GM18502 (cell line): ENCODE data around the gene ELAC2.
A peak's percentile ranks its signal among the peaks of the same experiment; 100 is the strongest.

ENCODE experiments used
- ATAC-seq: cut with Tn5 transposase; IDR thresholded peaks from one replicate; pipeline ENCODE4 v1.9.1; 2021; ENCODE audit warnings: mild to moderate bottlenecking; ENCODE audit not compliant: unreplicated experiment, poor library complexity

Gene ELAC2, protein sequence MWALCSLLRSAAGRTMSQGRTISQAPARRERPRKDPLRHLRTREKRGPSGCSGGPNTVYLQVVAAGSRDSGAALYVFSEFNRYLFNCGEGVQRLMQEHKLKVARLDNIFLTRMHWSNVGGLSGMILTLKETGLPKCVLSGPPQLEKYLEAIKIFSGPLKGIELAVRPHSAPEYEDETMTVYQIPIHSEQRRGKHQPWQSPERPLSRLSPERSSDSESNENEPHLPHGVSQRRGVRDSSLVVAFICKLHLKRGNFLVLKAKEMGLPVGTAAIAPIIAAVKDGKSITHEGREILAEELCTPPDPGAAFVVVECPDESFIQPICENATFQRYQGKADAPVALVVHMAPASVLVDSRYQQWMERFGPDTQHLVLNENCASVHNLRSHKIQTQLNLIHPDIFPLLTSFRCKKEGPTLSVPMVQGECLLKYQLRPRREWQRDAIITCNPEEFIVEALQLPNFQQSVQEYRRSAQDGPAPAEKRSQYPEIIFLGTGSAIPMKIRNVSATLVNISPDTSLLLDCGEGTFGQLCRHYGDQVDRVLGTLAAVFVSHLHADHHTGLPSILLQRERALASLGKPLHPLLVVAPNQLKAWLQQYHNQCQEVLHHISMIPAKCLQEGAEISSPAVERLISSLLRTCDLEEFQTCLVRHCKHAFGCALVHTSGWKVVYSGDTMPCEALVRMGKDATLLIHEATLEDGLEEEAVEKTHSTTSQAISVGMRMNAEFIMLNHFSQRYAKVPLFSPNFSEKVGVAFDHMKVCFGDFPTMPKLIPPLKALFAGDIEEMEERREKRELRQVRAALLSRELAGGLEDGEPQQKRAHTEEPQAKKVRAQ

DNA sequence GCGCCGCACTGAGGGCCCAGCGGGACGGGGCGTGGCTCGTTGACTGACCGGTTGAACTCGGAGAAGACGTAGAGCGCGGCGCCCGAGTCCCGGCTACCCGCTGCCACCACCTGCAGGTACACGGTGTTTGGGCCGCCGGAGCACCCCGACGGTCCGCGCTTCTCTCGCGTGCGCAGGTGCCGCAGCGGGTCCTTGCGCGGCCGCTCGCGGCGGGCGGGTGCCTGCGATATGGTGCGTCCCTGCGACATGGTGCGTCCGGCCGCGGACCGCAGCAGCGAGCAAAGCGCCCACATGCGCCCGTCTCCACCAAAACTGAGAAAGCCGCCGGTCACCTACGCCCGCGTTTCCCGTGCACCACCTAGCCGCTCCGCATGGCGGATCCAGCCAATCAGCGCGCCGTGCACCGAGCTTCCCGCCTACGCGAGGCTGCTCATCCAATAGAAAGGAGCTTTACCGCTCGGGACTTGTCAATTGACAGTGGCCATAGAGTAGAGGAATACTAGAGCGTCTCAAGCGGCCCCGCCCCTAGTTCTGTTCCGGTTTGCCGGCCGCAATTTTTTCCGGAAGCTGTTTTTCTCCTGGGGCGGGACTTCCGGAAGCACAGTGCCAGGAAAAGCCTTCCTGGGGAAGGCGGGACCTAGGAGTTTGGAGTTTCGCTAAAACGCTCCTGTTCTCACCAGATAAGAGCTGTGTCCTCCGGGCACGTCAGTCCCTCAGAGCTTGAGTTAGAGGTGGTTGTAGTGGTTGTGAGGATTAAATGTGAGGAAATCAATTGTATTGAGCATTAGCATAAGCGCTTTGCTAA lies at the start of gene ELAC2:
TSS of gene ELAC2 (minus strand) at position 373 of the 805 bp plus-strand sequence. CDS start at position 293, 80 bp downstream.
- ATAC-seq: peak; percentile 98

DNA sequence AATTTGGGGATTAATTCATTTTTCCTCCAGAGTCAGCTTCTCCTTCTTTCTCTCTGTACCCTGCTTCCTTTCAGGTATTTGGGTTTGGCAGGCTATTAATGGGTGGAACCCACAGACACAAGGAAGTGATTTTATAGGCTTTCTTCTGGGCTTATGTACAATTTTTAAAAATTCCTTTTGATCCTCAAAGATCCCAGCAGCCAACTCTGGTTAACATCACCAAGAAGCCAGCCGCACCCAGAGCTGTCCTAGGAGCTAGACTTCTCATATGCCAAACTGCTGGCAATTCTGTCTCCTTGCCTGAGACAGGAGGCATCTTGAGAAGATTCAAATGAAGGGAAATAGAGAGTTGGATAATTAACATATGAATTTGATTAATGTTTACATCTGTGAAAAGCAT lies 47.2 kb upstream of the ELAC2 start:
- no peak for ATAC-seq

DNA sequence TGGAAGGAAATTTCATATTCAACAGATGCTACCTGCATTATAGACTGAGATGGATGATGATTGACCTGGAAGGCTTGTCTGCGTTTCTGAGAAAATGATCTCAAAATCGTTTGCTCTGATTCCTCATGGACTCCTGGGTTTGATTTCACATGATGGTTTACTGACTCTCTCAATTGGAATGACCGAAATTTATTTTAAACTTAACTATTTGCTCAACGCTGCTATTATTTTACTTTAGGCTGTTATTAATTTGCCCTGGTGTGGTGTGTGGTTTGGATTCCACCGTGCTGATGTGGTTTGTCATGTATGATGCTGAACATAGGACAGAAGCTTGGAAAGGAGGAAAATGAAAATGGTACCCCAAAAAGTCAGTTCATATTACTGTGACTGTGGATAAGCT lies 37.3 kb upstream of the ELAC2 start:
- ATAC-seq: no peak

DNA sequence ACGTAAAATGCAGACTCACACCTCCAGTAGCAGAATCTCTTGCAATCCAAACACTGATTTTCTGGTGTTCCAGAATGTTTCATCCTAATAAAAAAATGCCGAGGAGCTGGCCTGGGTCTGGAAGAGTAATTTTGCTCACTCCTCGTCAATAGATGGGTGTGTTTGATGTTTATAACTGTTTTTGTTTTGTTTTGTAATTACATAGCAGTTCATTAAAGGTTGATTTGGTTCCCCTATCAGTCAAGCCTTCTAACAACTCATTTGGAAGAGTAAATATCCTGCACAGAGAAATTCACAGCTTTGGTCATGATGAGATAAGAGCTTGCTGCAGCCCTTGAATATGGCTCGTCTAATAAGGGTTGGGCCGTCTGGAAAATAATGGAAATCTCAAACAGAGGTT lies 36.8 kb upstream of the ELAC2 start:
- ATAC-seq: no peak

DNA sequence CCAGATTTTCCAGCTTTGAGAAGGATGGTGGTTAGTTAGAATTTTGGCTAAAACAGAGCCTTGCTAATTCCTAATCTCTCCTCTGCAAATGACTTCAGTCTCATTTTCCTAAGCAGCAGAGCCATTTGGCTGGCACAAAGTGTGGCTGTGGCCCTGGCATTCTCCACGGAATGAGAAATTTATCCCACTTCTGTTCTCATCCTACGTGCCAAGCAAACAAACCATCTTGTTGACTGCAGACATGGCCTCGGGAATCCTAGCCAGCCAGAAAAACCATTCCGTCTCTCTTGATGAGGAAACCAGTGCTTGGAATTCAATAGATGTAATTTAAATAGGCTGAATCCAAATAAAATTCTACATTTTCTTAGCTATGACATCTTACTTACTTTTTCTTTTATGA lies 34.1 kb upstream of the ELAC2 start:
- ATAC-seq: no peak

DNA sequence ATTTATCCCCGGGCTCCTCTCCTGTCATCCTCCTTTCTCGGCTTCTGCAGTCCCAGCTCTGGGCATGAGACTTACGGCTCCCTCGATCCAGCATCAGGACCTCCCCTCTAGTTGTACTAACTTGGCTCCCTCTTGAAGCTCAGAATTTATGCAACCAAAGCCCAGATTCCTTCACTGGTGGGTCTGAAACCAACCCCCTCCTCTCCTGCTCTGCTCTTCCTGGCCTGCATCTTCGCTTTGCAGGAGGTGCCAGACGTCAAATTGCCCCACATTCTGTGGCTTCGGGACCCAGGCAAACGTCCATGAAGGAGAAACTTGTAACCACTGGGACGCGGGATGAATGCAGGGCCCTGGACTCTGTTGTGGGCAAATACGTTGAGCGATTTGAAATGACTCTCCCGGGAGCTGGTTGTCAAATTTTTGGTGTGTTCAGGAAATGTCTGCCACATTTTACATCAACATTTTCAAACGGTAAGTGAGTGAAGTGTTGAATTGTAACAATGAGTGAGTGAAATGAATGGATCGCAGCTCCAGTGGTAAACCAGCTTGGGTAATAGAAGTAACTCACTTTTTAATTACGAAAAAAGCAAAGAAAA lies 29.3 kb upstream of the ELAC2 start:
- no peak for ATAC-seq

DNA sequence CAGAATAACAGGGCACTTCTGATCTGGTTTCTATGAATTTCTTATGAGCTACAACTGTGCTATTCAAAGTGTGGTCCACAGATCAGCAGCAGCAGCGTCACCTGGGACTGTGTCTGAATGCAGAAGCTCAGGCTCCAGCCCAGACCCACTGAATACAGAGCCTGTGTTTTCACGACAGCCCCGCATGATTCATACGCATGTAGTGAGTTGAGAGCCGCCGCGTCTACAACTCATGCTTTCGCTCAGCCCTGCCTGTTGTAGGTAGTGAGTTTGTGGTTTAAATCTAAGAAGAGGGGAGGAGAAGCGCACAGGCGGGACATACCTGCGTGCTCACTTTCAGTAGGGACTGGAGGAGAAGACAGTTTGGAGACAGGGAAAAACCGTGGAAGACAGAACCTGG lies 28.5 kb upstream of the ELAC2 start:
- no peak for ATAC-seq

DNA sequence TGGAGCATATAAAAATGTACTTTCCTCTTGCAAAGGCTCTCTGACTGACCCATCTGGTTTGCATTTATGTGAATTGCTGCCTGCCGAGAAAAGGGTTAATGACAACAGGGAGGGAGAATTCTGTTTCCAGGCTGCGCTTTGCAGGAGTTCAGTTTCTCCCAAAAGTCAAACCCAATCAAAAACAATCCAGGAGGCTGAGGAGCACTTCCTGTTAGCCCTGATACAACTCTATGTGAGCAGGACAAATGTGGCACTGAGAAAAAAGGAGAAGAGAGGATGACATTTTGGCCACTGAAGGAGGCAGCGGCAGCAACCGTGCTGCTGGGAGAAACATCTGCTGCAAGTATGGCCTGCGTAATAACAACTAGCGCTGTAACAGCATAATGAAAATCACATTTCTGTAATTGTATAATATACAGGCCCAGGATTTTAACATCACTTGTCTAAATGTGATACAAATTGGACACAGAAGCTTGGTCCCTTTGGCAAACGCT lies 26.8 kb upstream of the ELAC2 start:
- no peak for ATAC-seq

DNA sequence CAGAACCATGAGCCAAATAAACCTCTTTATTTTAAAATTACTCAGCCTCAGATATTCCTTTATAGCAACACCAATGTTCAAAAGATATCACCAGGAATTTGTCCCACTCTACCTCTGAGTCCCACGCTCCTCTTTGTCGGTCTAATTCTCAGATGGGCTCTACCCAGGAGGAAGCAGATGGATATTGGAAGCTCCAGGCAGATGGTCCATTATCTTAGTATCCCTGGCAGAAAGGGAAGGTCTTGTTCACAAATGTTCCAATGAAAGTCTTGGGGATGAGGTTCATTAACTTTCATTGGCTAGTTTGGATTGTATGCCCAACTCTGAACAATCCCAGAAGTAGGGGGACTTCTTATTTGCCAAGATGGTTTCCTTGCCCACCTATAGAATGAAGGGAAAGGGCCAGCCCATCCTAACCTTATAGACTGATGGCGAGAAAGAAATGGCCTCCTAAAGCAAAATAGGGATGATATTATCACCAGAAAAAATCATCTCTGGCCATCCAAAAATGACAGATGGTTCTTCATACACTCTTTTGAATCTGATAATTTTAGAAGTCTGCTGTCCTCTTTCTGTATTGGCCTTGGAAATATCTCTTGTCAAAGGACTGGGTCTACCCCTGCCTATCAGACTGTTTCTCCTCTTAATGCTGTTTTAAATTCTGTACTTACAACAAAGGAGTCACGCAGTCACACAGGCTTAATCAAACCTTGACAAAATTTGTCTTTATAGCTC lies 21.3 kb upstream of the ELAC2 start:
- no peak for ATAC-seq

DNA sequence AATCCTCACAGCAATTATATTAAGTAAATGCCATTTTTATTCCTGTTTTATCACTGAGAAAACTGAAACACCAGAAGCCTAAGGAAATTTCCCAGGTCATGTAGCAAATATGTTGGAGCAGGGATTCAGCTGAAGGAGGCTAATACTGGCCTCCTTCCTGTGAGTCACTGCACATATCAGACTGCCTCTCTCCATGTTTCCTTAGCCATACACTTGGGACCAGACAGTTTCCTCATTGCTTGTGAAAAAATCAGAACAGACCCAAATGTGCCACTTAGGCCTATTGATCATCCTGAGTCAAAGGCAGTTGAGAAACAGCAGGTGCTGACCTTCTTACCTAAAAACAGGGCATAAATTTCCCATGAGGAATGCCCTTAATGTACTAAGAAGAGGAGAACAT lies 18.9 kb upstream of the ELAC2 start:
- ATAC-seq: no peak

DNA sequence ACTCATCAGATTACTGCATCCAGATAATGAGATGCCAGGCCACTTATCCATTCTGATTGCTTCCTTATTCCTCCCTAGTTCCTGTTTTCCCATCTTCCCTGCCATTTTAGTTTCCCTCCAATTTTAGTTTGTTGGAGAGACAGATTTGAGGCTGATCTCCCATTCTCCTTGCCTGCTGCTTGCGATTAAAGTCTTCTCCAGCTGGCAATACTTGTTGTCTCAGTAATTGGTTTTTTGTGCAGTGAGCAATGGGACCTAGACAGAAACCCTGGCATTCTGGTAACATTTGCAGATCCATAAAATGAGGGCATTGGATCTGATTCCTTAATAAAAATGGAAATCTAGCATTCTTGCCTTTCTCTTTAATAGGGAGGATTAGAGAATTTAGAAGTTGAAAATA lies 17.6 kb upstream of the ELAC2 start:
- no peak for ATAC-seq

DNA sequence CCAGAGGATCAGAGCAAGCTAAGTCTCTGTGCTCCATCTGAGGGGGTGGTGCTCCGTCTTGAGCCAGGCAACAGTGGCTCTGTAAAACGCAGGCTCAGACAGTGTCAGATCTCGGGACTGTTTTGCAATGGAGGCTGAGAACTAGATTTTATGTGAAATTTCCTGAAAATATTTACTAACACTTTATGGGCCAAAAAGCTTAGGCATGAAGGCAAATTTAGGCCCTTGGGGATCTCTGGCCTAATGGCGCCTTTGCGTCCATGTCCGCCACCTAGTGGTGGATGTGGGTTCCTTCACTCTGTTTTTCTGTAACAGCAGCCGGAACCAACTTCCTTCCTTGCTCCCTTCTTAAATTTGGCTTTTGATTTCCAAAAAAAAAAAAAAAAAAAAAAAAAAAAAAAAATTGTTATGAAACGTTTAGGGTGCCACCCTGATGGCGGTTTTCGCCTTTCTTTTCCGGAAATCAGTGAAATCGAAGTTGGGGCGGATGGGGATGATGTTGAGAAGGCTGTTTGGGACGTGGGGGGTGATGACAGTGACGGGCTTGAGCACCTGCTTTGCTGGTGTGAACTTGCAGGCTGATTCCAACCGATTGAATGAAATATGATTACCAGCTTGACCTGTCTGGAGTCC lies 14.0 kb upstream of the ELAC2 start:
- ATAC-seq: peak; percentile 83

DNA sequence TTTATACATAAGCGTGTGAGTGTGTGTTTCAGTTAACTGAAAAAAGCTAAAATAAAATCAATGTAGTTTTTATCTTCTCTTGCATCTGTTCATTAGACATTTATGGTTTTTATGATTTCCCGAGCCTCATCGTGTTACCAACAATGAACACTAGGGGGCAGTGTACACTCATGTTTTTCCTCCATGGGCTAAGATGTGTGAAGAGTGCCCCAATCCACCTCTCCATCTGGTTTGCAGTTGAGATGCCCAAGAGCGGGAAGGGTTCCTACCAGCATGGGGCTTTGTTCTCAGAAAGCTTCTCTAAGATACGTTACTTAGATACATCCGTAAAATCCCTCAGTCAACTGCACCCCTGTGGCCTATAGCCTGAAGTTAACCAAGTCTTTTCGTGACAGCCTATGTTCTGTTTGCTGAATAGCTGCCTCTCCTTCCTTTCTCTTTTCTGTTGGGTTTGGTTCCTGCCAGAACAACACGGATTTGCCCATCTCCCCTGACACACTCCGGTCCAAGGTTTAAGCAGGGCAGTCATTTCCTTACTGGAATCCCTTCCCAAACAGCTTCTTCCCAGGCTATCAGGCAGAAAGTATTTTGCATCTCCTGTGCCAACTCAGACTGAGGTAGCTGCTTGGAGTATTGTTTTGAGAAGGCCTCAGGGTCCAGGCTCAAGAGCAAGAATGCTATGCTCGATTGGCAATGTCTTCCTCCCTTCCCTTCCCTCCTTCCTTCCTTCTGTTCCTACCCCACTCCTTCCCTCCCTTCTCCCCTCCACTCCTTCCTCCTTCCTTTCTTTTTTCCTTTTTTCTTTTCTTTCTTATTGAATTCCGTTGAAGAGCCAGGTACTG lies 12.9 kb upstream of the ELAC2 start:
- ATAC-seq: peak; percentile 60

DNA sequence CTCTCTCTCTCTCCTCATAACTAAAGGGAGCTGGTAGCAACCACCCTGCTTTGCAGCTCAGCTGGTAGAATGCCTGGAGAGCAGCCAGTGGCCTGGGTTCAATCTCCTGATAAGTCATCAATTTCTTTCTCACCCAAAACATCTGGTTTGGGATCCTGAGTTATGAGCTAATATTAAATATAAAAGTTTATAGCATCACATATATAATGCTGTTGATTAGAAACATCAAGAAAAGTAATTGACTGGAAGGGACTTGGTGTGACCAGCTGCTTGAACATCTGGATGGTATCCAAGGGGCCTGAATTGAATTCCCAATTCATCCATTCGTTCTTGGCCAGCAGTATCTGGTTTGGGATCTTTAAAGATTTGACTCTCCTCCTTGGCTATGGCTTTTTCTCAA lies 12.2 kb upstream of the ELAC2 start:
- ATAC-seq: no peak

DNA sequence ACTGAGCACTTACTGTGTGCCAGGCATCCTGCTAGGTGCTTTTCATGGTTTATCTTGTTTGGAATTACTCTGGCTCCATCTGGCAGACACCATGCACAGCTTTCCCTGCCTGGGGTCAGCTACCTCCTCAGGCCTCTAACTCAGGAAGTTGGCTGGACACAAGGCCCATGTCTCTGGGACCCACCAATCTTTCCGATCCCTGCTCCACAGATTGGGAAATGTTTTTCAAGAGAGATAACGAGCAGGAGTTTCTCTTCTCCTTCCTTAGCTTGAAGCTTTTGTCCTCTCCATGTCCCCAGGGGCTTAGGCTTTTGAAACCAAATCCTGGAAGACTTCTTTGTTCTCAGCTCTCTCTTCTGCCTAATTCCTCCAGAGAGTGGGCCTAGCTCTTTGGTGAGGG lies 11.5 kb upstream of the ELAC2 start:
- ATAC-seq: no peak

DNA sequence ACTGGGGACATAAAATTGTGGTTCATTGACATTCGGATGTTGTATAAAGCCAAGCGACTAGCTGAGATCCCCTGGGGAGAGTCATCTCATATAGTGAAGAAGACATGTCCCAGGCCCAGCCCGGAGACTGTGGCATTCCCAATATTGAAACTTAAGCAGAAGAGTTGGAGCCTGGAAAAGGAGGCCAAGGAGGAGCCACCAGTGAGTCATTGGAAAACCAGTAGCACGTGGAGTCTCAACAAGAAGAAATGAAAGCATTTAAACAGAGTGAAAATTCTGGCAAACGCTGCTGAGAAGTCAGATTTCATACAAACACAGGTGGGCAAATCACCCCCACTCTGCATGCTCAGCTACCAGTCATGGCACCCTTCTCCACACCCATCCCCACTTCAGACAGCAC lies 9.4 kb upstream of the ELAC2 start:
- ATAC-seq: no peak

DNA sequence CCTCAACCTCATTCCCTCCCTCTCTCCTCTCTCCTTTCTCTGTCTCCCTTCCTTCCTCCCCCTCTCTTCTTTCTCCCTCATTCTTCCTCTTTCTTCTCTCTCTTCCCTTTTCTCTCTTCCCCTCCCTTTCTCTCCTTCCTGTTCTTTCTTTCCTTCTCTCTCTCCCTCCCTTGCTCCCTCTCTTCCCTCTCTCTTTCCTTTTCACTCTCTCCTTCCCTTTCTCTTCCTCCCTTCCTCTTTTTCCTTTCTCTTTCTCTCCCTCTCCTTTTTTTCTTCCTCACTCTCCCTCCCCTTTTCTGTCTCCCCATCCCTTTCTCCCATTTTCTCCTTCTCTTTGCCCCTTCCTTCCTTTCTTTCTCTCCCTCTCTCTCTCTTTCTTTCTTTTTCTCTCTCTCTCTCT lies 7.9 kb upstream of the ELAC2 start:
- ATAC-seq: no peak

DNA sequence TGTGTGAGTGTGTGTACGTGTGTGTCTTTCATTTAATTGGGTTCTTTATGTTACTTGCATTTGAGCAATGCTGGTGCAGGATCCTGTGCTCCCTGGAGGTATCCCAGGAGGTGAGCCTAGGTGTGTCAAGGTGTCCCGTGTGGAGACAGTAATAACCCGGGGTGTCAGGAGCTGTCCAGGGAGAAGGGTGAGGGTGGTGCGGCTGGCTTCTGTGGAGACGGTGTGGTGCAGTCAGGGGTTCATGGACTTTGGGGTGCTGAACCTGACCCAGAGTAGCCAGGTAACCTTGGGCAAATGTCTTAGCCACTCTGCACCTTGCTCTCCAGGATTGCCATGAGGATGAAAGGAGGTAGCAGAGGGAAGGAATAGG lies 7.4 kb upstream of the ELAC2 start:
- no peak for ATAC-seq
